ENCODE data around the gene INTS4.
"Not testable (repeated sequence)": the region's sequence is repeated elsewhere in the genome, so short reads cannot be mapped to it uniquely, and the experiment has no call there.

The INTS4 gene

GRCh38 chr11:77874206-77874605 lies 120.3 kb downstream of the INTS4 start:
- DNase-seq, result no peak

GRCh38 chr11:77873345-77873744 lies 121.1 kb downstream of the INTS4 start:
- DNase-seq, result no peak

- no peak for DNase-seq
Measured at GRCh38 chr11:77871855-77872254, 122.6 kb downstream of the INTS4 start.

- no peak for DNase-seq
Measured at GRCh38 chr11:77868744-77869143, 125.7 kb downstream of the INTS4 start.

- no peak for DNase-seq
Measured at GRCh38 chr11:77866336-77866735, 128.1 kb downstream of the INTS4 start.

GRCh38 chr11:77865805-77866204 lies 128.7 kb downstream of the INTS4 start:
- DNase-seq, result no peak

- DNase-seq, result not testable (repeated sequence)
Measured at GRCh38 chr11:77861444-77861843, 133.0 kb downstream of the INTS4 start.

GRCh38 chr11:77857906-77858457 lies 136.5 kb downstream of the INTS4 start:
- not testable (repeated sequence) for DNase-seq

- no peak for DNase-seq
Measured at GRCh38 chr11:77854838-77855237, 139.6 kb downstream of the INTS4 start.

GRCh38 chr11:77851503-77851902 lies 143.0 kb downstream of the INTS4 start:
- DNase-seq, result no peak

GRCh38 chr11:77843700-77844099 lies 150.8 kb downstream of the INTS4 start:
- not testable (repeated sequence) for DNase-seq

- DNase-seq, result no peak
Measured at GRCh38 chr11:77842441-77843121, 151.9 kb downstream of the INTS4 start.

- no peak for DNase-seq
Measured at GRCh38 chr11:77833302-77833701, 161.2 kb downstream of the INTS4 start.

- no peak for DNase-seq
Measured at GRCh38 chr11:77828926-77829325, 165.5 kb downstream of the INTS4 start.
